Pons (tissue), 1 donor: ENCODE data around the gene MBD4.

Source experiments
- DNase-seq: peaks from one replicate; pipeline ENCODE4 v3.0.0-alpha.2; 2016; ENCODE audit warnings: low spot score

Gene MBD4

DNA sequence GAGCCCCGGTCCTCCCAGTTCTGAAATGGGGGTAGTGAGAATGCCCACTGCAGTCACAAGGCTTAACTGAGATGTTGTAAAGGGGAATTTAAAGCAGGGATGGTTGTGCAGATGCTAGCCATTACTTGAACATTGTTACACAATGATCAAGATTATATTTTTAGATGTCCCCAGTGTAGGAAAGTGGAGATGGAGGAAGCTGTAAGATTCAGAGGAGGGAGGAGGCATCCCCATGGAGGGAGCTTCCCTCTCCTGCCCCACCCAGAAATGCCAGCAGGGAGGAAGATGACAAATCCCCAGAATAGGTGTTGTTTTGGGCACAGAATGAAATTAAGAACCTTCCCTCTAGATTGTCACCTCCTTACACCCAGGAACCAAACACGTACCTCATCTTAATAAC, 57.4 kb downstream of the MBD4 start:
- no peak for DNase-seq
